NCI-H128 (cell line): Measurements from ENCODE around the gene OR2AG1.
"Not testable (repeated sequence)": the region's sequence is repeated elsewhere in the genome, so short reads cannot be mapped to it uniquely, and the experiment has no call there.

Experiments
- DNase-seq: peaks from one replicate; lab custom pipeline; 2025; ENCODE audit not compliant: unreplicated experiment; lab: John Stamatoyannopoulos, UW

OR2AG1 gene

DNA sequence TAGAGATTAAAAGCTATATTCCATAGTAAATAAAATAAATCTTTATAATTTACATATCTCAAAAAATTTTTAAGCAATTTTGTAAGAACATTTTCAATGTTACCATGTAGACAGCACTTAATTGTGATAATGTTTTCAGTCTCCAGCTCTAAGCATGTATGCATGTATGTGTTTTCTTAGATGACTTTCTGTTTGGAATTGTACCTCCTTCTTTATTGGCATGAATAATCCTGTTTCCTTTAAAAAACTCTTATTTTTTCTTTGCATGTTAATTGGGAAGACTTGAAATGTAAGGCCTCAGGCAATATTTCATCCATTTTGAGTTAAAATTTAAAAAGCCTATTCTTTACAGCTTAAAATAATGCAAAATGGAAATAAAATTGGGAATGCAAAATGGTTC lies 2.0 kb upstream of the OR2AG1 start:
- no peak for DNase-seq

DNA sequence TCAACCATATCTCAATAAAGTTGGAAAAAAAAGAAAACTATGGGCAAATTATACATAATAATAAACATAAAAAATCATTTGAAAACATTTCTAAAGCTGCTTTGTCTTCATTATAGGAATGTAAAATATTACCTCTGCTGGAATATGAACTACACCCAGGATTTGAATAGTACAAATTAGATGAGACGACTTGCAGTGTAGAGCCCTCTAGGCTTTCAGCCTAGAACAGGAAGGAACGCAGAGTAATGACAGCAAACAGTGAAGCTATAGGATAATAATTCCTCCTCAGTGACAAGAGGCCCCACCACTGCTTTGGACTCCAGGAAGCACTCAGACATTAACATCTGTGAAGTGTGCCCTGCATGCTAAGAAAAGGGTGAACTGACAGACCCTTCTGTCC lies 7.7 kb downstream of the OR2AG1 start:
- DNase-seq: no peak

DNA sequence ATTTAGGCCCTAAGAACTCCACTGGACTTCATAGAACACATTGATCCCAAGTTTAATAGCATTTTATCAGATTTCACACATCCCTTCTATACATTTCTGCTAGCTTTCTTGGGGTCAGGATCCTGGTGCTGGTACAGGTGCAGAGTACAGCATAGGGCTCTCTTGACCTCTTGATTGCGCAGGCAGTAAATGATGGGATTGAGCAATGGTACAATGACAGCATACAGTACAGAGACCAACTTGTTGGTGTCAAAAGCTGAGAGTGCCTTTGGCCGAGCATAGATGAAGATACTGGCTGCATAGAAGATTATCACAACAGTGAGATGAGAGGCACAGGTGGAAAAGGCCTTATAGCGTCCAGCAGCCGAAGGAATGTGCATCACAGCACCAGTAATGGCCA lies 11.8 kb downstream of the OR2AG1 start:
- DNase-seq: no peak

DNA sequence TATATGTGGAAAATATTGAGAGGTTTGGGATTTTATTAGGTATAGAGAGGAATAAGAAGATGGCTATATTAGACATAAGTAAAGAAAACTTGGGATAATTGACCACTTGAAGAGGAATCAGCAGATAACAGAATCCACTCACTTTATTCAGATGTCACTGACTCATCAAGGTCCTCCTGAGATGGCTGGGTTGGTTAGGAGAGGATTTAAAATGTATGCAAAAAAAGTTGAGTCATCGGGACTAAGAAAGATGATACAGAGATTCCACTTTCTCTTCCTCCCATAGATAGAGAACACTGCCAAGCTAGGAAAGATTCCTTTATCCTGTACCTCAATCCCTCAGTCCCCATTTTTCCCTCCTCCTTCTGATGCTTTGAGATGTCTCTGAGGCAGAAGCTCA lies 16.6 kb downstream of the OR2AG1 start, which contains the start of gene OR6A2:
Gene OR6A2, minus strand, starts transcription at position 288 of the 400 bp plus-strand sequence. CDS start 3,981 bp downstream, outside the sequence.
- no peak for DNase-seq

DNA sequence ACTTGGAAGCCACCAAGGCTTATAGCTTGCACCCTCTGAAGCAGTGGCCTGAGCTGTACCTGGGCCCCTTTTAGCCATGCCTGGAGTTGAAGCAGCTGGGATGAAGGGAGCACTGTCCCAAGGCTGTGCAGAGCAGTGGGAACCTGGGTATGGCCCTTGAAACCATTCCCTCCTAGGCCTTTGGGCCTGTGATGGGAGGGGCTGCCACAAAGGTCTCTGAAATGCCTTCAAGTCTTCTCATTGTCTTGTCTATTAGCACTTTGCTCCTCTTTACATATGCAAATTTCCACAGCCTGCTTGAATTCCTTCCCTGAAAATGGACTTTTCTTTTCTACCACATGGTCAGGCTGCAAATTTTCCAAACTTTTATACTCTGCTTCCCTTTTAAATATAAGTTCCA lies 18.3 kb downstream of the OR2AG1 start:
- DNase-seq: not testable (repeated sequence)

DNA sequence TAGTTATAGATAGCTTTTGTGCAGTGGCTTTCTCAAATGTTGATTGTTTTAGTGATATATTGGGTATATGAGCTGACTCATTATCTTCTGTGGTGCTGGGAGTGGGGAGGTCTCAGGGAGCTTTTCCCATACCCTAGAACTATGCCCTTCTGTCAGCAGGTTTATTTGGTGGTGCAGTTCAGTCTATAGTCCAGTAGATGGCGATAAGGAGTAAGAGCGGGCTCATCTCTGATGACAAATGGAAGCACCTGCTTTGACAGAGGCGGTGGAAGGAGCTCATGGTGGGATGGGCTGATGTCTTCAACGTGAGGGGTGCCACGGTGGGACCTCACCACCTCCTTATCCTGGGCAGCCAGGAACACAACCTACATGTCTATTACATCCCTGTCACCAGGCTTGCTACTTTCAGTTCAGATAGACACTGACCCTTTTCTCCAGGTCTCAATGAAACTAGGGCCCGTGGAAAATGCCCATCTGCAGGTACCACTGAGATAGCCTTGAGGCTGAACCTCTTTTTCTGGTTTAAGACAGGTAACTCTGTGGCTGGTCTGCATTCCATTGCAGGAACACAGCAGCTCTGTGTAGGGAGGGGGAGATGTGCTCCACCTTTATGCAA lies 29.7 kb downstream of the OR2AG1 start:
- DNase-seq: no peak

DNA sequence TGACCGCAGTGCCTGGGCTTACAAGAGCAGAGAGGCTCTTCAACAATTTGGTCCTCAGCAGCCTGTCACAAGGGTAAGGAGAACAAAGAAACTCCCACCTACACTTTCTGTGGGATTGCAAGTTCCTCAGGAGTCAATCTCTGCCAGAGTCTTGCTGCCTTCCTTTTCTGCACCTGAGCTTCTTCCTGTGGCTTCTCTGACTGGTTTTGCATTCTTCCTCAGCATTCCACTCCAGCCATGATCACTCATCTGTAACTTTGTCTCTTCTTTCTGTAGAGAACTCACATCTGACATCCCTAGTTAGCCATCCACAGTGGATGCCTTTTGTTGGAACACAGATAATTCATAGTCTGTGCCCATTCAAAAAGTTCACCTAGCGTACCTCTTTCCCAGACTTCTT lies 30.8 kb downstream of the OR2AG1 start:
- no peak for DNase-seq

DNA sequence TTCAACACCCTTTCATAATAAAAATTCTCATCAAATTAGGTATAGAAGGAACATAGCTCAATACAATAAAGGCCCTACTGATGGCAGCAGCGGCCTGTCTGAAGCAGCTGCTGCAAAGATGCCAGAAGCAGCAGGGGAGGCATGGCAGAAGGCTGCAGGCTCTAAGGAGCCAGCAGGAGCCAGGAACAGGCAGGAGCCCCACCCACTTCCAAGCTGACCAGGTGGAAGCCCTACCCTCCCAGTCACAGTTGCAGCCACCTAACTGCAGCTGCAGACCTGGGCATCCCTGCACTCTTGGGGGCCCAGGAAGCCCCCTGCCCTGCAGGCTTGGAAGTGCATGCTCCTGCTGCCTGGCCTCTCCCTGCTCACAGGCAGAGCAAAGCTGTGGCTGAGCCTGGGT lies 34.9 kb downstream of the OR2AG1 start:
- no peak for DNase-seq

DNA sequence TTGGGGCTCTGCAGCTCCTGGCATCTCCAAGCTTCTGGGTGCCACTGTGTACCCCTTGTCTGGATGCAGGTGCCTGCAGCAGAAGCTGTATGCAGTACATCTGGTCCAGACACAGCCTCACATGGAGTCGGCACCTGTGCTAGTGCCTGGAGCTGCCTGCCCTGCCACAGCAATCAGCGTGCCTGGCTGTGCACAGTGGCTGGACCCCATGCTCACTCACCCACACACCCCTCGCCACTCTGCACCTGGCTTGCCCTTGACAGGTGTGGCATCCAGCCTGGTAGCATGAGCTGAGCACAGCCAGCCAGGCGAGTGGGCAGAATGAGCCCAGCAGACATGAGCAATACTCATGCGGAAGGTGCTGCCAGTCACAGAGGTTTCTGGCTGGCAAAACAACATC lies 36.1 kb downstream of the OR2AG1 start:
- DNase-seq: no peak

DNA sequence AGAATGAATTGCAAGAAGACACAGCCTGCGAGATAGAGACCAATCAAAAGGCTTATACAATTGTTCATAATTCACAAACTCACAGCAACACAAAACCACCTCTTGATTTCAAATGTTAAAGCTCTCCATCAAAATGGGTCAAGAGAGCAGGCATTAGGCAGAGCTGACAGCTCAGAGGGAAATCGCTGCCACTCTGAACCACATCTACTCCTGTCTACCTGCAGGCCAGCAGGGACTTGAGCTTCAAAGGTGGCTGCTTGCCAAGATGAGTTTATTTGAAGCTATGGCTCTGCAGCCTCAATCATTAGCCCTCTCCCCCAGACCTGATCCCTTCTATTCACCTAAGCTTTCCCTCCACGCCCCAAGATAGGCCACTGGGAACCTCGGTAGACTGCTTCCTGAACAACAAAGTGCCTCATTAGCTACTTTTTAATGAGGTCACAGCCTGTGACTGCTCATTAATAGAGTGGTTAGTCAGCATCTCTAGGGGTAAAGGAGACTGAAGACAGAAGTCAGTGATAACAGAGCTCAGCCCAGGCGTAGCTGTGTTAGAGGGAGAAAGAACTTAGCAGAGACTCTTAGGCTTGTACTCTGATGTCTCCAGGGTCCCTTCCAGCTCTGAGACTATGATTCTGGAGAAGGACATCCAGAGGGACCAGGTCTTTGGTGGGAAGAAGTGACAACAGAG lies 41.5 kb downstream of the OR2AG1 start:
- DNase-seq: no peak

DNA sequence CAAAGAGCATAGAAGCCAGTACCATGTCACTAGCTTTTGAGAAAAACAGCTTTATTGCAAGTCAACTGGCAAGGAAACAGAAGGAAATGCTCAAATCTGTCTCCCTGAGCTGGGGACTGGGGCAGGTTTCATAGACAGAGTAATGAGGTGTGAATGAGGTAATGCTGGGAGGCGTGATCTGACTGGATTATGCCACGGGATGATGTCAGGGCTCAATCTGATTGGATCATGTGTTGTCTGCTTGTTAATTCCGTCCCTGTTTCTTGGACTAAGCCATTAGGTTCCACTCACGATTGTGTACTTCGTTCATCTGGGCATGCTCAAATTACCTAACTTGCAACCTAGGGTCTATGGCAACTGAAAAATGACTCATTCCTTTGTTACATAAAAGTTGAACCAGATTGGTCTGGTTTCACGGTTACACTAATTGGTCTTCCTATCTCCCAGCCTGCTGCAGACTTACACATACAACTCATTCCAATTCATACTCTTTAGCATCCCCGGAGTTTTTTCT lies 42.5 kb downstream of the OR2AG1 start:
- DNase-seq: no peak

DNA sequence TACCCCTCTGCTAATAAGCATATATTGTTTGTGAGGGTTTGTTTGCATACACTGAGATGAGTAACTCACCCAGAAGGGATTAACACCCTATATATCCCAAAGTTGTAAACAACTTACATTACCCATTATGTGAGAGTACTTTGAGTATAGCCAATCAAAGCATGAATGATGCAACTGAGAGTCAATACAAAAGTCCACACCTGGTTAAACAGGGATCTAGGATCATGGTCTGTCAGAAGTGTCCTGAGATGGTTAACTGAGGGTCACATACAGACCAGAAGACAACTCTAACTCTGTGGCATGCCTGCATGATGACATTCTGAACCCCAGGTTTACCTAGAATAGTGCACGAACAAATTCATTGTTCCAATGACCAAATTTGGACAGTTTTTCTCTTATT lies 45.3 kb downstream of the OR2AG1 start:
- no peak for DNase-seq

DNA sequence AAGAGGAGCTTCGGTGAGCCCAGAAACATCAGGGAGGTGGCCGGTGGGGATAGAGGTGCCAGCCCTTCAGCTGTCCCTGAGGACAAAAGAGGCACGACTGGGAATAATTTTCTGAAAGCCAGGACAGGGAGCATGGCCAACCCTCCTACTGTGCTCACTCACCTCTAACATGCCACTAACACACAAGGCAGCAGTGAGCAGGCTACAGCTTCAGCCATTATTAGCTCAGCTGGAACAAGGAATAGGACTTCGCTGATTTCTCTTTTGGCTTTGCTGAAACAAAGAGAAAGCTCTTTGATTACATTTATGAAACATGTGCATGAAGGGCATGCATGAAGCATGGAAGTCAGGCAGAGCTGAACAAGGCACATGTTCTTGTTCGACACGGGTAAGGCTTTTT lies 50.5 kb downstream of the OR2AG1 start:
- no peak for DNase-seq

DNA sequence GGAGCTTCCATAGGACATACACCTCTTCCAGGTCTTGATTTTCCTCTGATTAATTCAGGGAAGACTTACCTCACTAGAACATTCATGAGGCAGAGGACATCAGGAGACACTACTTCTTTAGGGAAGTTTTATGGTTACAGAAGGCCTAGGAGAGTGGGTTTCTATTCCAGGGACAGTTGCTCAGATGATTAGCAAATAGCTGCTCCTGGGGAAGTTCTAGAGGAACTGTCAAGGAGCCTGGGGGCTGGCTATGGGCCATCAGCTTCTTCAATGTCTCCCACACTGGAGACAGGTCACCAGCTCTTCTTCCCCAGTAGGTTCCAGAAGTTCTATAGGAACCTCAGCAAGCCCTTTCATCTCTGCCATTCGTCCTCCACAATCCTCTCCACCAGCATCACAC lies 51.2 kb downstream of the OR2AG1 start:
- DNase-seq: no peak
